ENCODE measurements around the gene ZCCHC7.

DNA sequence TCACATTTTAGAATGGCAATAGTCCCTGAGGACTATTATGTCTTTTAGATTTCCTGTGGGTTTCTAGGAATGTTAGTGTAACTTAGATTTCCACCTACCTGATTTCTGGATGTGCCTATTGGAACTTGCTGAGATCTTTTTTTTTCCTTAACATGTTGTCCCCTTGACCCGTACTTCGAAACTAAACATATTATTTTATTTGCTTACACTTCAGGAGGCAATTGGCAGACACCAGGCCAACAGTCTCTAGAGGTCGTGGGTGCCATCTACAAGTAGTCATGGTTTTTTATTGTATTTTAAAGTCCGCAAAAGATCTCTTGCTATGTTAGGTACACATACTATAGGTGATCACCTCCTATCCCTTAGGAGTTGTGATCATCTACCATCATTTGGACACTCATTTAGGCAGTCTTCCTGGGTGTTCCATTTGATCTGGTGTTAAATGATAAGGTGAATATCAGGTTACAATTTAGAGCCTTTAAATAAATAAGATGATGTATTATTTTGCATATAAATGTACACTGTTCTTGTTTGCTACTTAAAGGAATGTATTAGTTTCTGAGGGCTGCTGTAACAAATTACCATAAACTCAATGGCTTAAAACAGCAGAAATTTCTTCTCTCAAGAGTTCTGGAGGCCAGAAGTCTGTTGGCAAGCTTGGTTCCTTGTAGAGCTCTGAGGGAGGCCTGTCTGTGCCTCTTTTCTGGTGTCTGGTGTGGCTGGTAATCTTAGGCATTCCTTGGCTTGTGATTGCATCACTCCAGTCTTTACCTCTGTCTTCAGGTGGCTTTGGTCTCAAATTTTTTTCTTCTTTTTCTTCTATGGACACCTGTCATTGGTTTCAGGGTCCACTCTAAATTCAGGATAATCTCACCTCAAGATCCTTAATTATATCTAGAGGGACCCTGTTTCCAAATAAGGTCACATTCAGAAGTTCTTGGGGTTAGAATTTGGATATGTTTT is 64.8 kb downstream of the ZCCHC7 start:
- TF ChIP-seq, protein P1, sequence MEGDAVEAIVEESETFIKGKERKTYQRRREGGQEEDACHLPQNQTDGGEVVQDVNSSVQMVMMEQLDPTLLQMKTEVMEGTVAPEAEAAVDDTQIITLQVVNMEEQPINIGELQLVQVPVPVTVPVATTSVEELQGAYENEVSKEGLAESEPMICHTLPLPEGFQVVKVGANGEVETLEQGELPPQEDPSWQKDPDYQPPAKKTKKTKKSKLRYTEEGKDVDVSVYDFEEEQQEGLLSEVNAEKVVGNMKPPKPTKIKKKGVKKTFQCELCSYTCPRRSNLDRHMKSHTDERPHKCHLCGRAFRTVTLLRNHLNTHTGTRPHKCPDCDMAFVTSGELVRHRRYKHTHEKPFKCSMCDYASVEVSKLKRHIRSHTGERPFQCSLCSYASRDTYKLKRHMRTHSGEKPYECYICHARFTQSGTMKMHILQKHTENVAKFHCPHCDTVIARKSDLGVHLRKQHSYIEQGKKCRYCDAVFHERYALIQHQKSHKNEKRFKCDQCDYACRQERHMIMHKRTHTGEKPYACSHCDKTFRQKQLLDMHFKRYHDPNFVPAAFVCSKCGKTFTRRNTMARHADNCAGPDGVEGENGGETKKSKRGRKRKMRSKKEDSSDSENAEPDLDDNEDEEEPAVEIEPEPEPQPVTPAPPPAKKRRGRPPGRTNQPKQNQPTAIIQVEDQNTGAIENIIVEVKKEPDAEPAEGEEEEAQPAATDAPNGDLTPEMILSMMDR (IDR thresholded peaks at IDR 0.05; ENCODE audit: control extremely low read depth in 1 of 3, insufficient read depth in 1 of 3, low read depth in 1 of 3, low read length in 3 of 3): no peak
- no peak for TF ChIP-seq ZNF274 (IDR thresholded peaks at IDR 0.05; ENCODE audit: borderline replicate concordance, extremely low read depth, low read length)
